OCI-LY7 (cell line): ENCODE measurements around the gene CNIH2. TPM values are rescaled to one million over a fixed set of nuclear protein-coding genes. Genes with fewer than 3 reads are reported as not detected.

Experiments
- BruUV-seq: library from RNA; stranded (reverse); fragments of 400-500 nt; replicated peaks from 2 replicates; lab custom pipeline; 2021; lab: Mats Ljungman, UMichigan
- CTCF ChIA-PET: fragments of 300-600 bp; sonication (Branson Sonifier 250); formaldehyde crosslinking; loops from one replicate; lab custom pipeline; 2022; ENCODE audit warnings: antibody characterized with exemption; ENCODE audit not compliant: unreplicated experiment; lab: Charles Lee
- POLR2A ChIA-PET: fragments of 300-600 bp; sonication (Branson Sonifier 250); formaldehyde crosslinking; loops from one replicate; lab custom pipeline; 2022; ENCODE audit warnings: antibody characterized with exemption; lab: Charles Lee
- DNase-seq: peaks from one replicate; pipeline ENCODE4 v3.0.0-alpha.2; 2015; ENCODE audit warnings: low spot score
- H2AFZ ChIP-seq: fragments of 200-600 bp; sonication (generic), shearing (Covaris generic); 2 replicates; pipeline ENCODE4 v1.6.1; 2014; ENCODE audit warnings: mild to moderate bottlenecking, antibody characterized with exemption, low read length, moderate library complexity
- H3K27ac ChIP-seq: fragments of 200-600 bp; sonication (generic); 2 replicates; pipeline ENCODE4 v1.5.1; 2014; ENCODE audit warnings: mixed run types, low read depth, mild to moderate bottlenecking, moderate library complexity, low read length, inconsistent platforms; ENCODE audit not compliant: poor library complexity, severe bottlenecking
- H3K36me3 ChIP-seq: fragments of 200-600 bp; sonication (generic); 2 replicates; pipeline ENCODE4 v1.6.1; 2014; ENCODE audit warnings: mild to moderate bottlenecking, antibody characterized with exemption, low read length, moderate library complexity, mixed read lengths; ENCODE audit not compliant: insufficient read depth
- H3K4me1 ChIP-seq: fragments of 200-600 bp; sonication (generic); 2 replicates; pipeline ENCODE4 v1.5.1; 2014; ENCODE audit warnings: mild to moderate bottlenecking, low read length; ENCODE audit not compliant: insufficient read depth, poor library complexity, severe bottlenecking
- H3K4me2 ChIP-seq: fragments of 200-600 bp; sonication (generic); 2 replicates; pipeline ENCODE4 v1.6.1; 2014; ENCODE audit warnings: mild to moderate bottlenecking, low read length
- H3K4me3 ChIP-seq: fragments of 200-600 bp; sonication (generic); 2 replicates; pipeline ENCODE4 v1.5.1; 2014; ENCODE audit warnings: mild to moderate bottlenecking, low read depth, low read length; ENCODE audit not compliant: poor library complexity, severe bottlenecking
- H3K79me2 ChIP-seq: fragments of 200-600 bp; sonication (generic); 2 replicates; pipeline ENCODE4 v1.6.1; 2016; ENCODE audit warnings: low read depth, mild to moderate bottlenecking, low read length, moderate library complexity, mixed read lengths; ENCODE audit not compliant: insufficient read depth
- H3K9me2 ChIP-seq: fragments of 200-600 bp; sonication (generic); 2 replicates; pipeline ENCODE4 v1.6.1; 2016; ENCODE audit warnings: mild to moderate bottlenecking, low read length, mixed read lengths; ENCODE audit not compliant: insufficient read depth
- H3K9me3 ChIP-seq: fragments of 200-600 bp; sonication (generic); 2 replicates; pipeline ENCODE4 v1.6.1; 2014; ENCODE audit warnings: mild to moderate bottlenecking, mixed run types, low read length, mixed read lengths
- H4K20me1 ChIP-seq: fragments of 200-600 bp; sonication (generic); 2 replicates; pipeline ENCODE4 v1.6.1; 2014; ENCODE audit warnings: mild to moderate bottlenecking, antibody characterized with exemption, low read length, moderate library complexity, mixed read lengths; ENCODE audit not compliant: insufficient read depth
- EZH2phosphoT487 ChIP-seq: fragments of 200-600 bp; sonication (generic); IDR thresholded peaks from 2 replicates; pipeline ENCODE4 v1.6.1; 2018; ENCODE audit warnings: low read depth, borderline replicate concordance, mild to moderate bottlenecking, mixed run types, antibody characterized with exemption, low read length, moderate library complexity, mixed read lengths
- intact Hi-C: fragments of 100-400 bp; cut with micrococcal nuclease; formaldehyde crosslinking; loops from one replicate; pipeline ENCODE4 v1.10.0; 2022; ENCODE audit not compliant: unreplicated experiment
- total RNA-seq, 2 experiments: library from RNA; depleted of rRNA in 1 of 2; stranded (reverse); fragments of >200 nt in 1 of 2; shearing (Covaris generic) in 1 of 2; gene quantifications; 2 replicates each; pipeline ENCODE4 v1.2.3, GENCODE V29; 2014 to 2022
- TF ChIP-seq, protein P1 (sequence below): fragments of 200-600 bp; sonication (generic); conservative IDR thresholded peaks from 2 replicates; pipeline ENCODE4 v1.5.1; 2014; ENCODE audit warnings: mild to moderate bottlenecking, antibody characterized with exemption, low read length, moderate library complexity, mixed read lengths

The CNIH2 gene
- total RNA-seq, 2 experiments from 2014 or later: 0.60 to 2.7 TPM

DNA sequence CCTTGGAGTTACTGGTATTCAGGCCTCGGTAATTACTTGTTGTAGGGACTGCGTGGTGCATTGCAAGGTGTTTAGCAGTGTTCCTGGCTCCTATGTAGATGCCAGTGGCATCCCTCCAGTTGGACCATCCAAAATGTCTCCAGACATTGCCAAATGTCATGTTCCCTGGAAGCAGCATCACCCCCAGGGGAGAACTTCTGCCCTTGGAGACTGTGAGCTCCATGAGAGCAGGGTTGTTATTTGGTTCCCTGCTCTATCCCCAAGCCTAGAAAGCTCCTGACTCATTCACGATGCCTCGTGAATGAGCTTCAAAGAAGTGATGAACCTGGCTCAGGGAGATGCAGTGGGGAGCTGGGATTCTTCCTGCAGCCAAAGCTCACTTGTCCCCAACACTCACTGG is 43.6 kb downstream of the CNIH2 start:
- no TSS peak for BruUV-seq
- peaks cover 48% of the 10 kb centered on the region for H3K4me1 ChIP-seq
- H3K36me3 ChIP-seq: no peaks in the 10 kb centered on the region
- ChIA-PET POLR2A (no interaction called here), CTCF (interaction anchor here (0.8 kb wide), 1 partner anchor 9 kb away, joined by 3 read pairs; no protein-coding TSS in a partner anchor)
- H3K9me3 ChIP-seq: no peaks in the 10 kb centered on the region
- H2AFZ ChIP-seq: no peak overlapping the region
- H3K9me2 ChIP-seq: no peaks in the 10 kb centered on the region
- H4K20me1 ChIP-seq: no peaks in the 10 kb centered on the region
- DNase-seq: no peak
- H3K79me2 ChIP-seq: no peaks in the 10 kb centered on the region
- H3K4me3 ChIP-seq: no peak overlapping the region
- no peak overlapping the region for H3K27ac ChIP-seq
- intact Hi-C loops: no loop called here
- H3K4me2 ChIP-seq: no peak overlapping the region
- no peak for TF ChIP-seq EZH2phosphoT487

DNA sequence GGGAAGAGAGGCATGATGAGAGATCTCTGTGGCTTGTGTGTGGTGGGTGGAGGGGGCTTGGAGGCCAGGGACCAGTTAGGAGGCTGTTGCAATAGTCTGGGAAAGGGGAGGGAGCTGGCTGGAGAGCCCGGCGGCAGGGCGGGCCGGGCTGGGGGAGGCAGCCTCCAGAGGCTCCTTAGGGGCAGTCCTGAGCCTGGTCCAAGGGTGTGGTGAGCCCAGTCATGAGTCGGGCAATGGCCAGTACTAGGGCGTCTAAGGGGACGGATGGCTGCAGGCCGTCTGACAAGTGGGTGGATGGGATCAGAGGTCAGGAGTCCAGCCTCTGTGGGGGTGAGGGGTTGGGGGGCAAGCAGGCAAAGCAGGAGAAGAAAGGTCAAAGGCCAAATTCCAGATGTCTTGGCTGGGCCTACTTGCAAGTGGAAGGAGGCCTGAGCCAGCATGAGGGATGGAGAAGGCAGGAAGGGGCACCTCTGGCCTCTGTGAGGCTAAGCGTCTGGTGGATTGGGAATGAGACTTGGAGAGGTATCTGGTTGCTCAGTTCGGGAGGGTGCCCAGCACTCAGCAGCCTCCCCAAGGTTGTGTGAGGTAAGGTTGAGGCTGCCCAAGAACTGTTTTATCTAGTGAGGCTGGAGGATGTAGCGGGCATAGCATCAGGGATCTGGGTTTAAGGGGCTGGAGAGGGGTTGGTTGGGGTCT is 44.9 kb downstream of the CNIH2 start:
- POLR2A ChIA-PET: interaction anchor here (1.0 kb wide), 1 partner anchor 10 kb away, joined by 3 read pairs; no protein-coding TSS in a partner anchor
- peaks cover 48% of the 10 kb centered on the region for H3K4me1 ChIP-seq

DNA sequence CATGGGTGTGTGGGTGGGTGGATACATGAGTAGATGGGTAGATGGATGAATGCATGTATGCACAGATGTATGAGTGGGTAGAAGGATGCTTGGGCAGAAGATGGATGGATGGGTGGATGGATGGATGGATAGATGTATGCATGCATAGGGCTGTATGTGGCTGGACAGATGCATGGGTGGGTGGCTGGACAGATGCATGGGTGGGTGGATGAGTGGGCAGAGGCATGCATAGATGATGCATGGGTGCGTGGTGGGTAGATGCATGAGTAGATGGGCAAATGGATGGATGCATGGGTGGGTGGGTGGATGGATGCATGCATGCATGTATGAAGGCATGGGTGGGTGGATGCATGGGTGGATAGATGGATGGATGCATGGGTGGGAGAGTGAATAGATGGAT is 45.7 kb downstream of the CNIH2 start:
- TF ChIP-seq, protein P1, sequence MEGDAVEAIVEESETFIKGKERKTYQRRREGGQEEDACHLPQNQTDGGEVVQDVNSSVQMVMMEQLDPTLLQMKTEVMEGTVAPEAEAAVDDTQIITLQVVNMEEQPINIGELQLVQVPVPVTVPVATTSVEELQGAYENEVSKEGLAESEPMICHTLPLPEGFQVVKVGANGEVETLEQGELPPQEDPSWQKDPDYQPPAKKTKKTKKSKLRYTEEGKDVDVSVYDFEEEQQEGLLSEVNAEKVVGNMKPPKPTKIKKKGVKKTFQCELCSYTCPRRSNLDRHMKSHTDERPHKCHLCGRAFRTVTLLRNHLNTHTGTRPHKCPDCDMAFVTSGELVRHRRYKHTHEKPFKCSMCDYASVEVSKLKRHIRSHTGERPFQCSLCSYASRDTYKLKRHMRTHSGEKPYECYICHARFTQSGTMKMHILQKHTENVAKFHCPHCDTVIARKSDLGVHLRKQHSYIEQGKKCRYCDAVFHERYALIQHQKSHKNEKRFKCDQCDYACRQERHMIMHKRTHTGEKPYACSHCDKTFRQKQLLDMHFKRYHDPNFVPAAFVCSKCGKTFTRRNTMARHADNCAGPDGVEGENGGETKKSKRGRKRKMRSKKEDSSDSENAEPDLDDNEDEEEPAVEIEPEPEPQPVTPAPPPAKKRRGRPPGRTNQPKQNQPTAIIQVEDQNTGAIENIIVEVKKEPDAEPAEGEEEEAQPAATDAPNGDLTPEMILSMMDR: no peak
- TF ChIP-seq EZH2phosphoT487: no peak
- ChIA-PET POLR2A (interaction anchor here (0.6 kb wide), 1 partner anchor 57 kb away, joined by 3 read pairs; no protein-coding TSS in a partner anchor), CTCF (no interaction called here)
- H3K4me2 ChIP-seq: no peak overlapping the region
- no peaks in the 10 kb centered on the region for H3K36me3 ChIP-seq
- no peaks in the 10 kb centered on the region for H3K9me2 ChIP-seq
- no peaks in the 10 kb centered on the region for H3K79me2 ChIP-seq
- no peak overlapping the region for H3K27ac ChIP-seq
- intact Hi-C loops: no loop called here
- DNase-seq: no peak
- no TSS peak for BruUV-seq
- no peaks in the 10 kb centered on the region for H3K9me3 ChIP-seq
- H3K4me1 ChIP-seq: peaks cover 48% of the 10 kb centered on the region
- H2AFZ ChIP-seq: no peak overlapping the region
- H4K20me1 ChIP-seq: no peaks in the 10 kb centered on the region
- H3K4me3 ChIP-seq: no peak overlapping the region

More for the DNA sequence above, 44.9 kb downstream of the CNIH2 start:
- Histone ChIP-seq H3K27ac (no peak overlapping the region), H3K4me3 (no peak overlapping the region), H3K9me2 (no peaks in the 10 kb centered on the region), H3K4me2 (no peak overlapping the region), H2AFZ (no peak overlapping the region), H3K9me3 (no peaks in the 10 kb centered on the region), H3K79me2 (no peaks in the 10 kb centered on the region), H4K20me1 (no peaks in the 10 kb centered on the region), H3K36me3 (no peaks in the 10 kb centered on the region)
- no TSS peak for BruUV-seq
- CTCF ChIA-PET: no interaction called here
- TF ChIP-seq, protein P1: no peak
- no peak for TF ChIP-seq EZH2phosphoT487
- DNase-seq: no peak
- intact Hi-C loops: no loop called here
